CD14-positive monocyte (primary cell): Measurements from ENCODE around the gene LRRC7. TPM values are rescaled to one million over a fixed set of nuclear protein-coding genes. Genes with fewer than 3 reads are reported as not detected.

ENCODE experiments used
- DNase-seq, 3 donors: peaks; one replicate each; pipeline ENCODE4 v3.0.0-alpha.2; 2011 to 2022
- H2AFZ ChIP-seq: 2 replicates; pipeline ENCODE4 v1.6.0; 2012; ENCODE audit warnings: mild to moderate bottlenecking, low read depth, low read length, inconsistent platforms; ENCODE audit not compliant: insufficient read depth, poor library complexity, severe bottlenecking
- H3K27ac ChIP-seq, 2 donors: 1 replicate in 1 of 2; 2 replicates in 1 of 2; pipeline ENCODE4 v1.5.1; 2012 to 2013; ENCODE audit warnings: low read length in 2 of 2, control low read depth in 1 of 2, inconsistent platforms in 1 of 2, low read depth in 1 of 2, mild to moderate bottlenecking in 1 of 2
- H3K27me3 ChIP-seq, 2 donors: one replicate each; pipeline versions ENCODE4 v1.6.0 to v1.6.1; 2011 to 2013; ENCODE audit warnings: low read length in 2 of 2; ENCODE audit not compliant: control insufficient read depth in 2 of 2, insufficient read depth in 2 of 2
- H3K36me3 ChIP-seq, 2 donors: replicated peaks in 1 of 2; 1 replicate in 1 of 2; 2 replicates in 1 of 2; pipeline versions ENCODE4 v1.5.1 to v1.6.1; 2012 to 2013; ENCODE audit warnings: low read length in 2 of 2, control low read depth in 1 of 2, inconsistent platforms in 1 of 2, mild to moderate bottlenecking in 1 of 2; ENCODE audit not compliant: insufficient read depth in 2 of 2, control insufficient read depth in 1 of 2
- H3K4me1 ChIP-seq, 2 donors: 1 replicate in 1 of 2; 2 replicates in 1 of 2; pipeline versions ENCODE4 v1.5.1 to v1.6.1; 2012 to 2013; ENCODE audit warnings: low read length in 2 of 2, control low read depth in 1 of 2, inconsistent platforms in 1 of 2, mild to moderate bottlenecking in 1 of 2, moderate library complexity in 1 of 2; ENCODE audit not compliant: insufficient read depth in 2 of 2, control insufficient read depth in 1 of 2
- H3K4me2 ChIP-seq: replicated peaks from 2 replicates; pipeline ENCODE3; 2012; ENCODE audit warnings: low read length, moderate library complexity, mild to moderate bottlenecking; ENCODE audit not compliant: poor library complexity, severe bottlenecking; ENCODE audit errors: extremely low read depth
- H3K4me3 ChIP-seq, 3 experiments: fragments of 200-600 bp in 1 of 3; sonication (generic) in 1 of 3; replicated peaks in 1 of 3; 1 replicate in 2 of 3; 2 replicates in 1 of 3; pipeline ENCODE4 v1.5.1; 2011 to 2013; ENCODE audit warnings: low read length in 3 of 3, mild to moderate bottlenecking in 3 of 3, control low read depth in 2 of 3, low read depth in 2 of 3, inconsistent platforms in 1 of 3, moderate library complexity in 1 of 3
- H3K79me2 ChIP-seq: 2 replicates; pipeline ENCODE4 v1.6.0; 2012; ENCODE audit warnings: mild to moderate bottlenecking, control low read depth, inconsistent platforms, low read length, moderate library complexity; ENCODE audit not compliant: insufficient read depth
- H3K9ac ChIP-seq: 2 replicates; pipeline ENCODE4 v1.6.0; 2017; ENCODE audit warnings: low read length, mild to moderate bottlenecking; ENCODE audit not compliant: insufficient read depth, poor library complexity, severe bottlenecking
- H3K9me3 ChIP-seq, 2 donors: replicated peaks in 1 of 2; 1 replicate in 1 of 2; 2 replicates in 1 of 2; pipeline versions ENCODE4 v1.5.1 to v1.6.1; 2012 to 2013; ENCODE audit warnings: low read length in 2 of 2, control low read depth in 1 of 2; ENCODE audit not compliant: control insufficient read depth in 1 of 2, insufficient read depth in 1 of 2
- H4K20me1 ChIP-seq: 2 replicates; pipeline ENCODE4 v1.6.0; 2012; ENCODE audit warnings: mild to moderate bottlenecking, low read length, control low read depth, moderate library complexity; ENCODE audit not compliant: insufficient read depth
- H3K27ac Mint-ChIP-seq, 7 donors: one replicate each; pipeline ENCODE4 v1.8.0; 2020; ENCODE audit warnings: mild to moderate bottlenecking in 7 of 7, mixed read lengths in 7 of 7, moderate library complexity in 6 of 7, inconsistent platforms in 2 of 7
- H3K27me3 Mint-ChIP-seq, 3 donors: one replicate each; pipeline ENCODE4 v1.8.0; 2021 to 2022; ENCODE audit warnings: low read depth in 3 of 3, mild to moderate bottlenecking in 3 of 3, mixed read lengths in 3 of 3, moderate library complexity in 3 of 3, inconsistent platforms in 1 of 3
- H3K36me3 Mint-ChIP-seq, 2 donors: one replicate each; pipeline ENCODE4 v1.8.0; 2020; ENCODE audit warnings: mixed read lengths in 2 of 2, inconsistent platforms in 1 of 2, mild to moderate bottlenecking in 1 of 2
- H3K4me1 Mint-ChIP-seq: one replicate; pipeline ENCODE4 v1.8.0; 2020; ENCODE audit warnings: mild to moderate bottlenecking, mixed read lengths
- H3K4me3 Mint-ChIP-seq, 2 donors: one replicate each; pipeline ENCODE4 v1.8.0; 2020; ENCODE audit warnings: mild to moderate bottlenecking in 2 of 2, mixed read lengths in 2 of 2, moderate library complexity in 1 of 2
- H3K9me3 Mint-ChIP-seq, 7 donors: one replicate each; pipeline ENCODE4 v1.8.0; 2020 to 2022; ENCODE audit warnings: mixed read lengths in 7 of 7, mild to moderate bottlenecking in 6 of 7, moderate library complexity in 6 of 7, inconsistent platforms in 2 of 7
- CTCF ChIP-seq: fragments of 200-600 bp; IDR thresholded peaks from one replicate; pipeline ENCODE4 v1.8.0; 2022; ENCODE audit warnings: antibody characterized with exemption, mild to moderate bottlenecking
- WGBS: methylation state at CpG from one replicate; pipeline ENCODE4 v1.1.5; 2013; ENCODE audit warnings: missing lambda C conversion rate; ENCODE audit not compliant: insufficient coverage; 5-methylcytosine and 5-hydroxymethylcytosine counted together
- intact Hi-C, 2 donors: fragments of 100-400 bp; cut with micrococcal nuclease; formaldehyde crosslinking; loops; one replicate each; pipeline versions ENCODE4 v1.15.0 to v1.15.1; 2023
- polyA plus RNA-seq, 3 donors: library from polyadenylated mRNA; depleted of rRNA in 1 of 3; unstranded in 2 of 3; stranded (reverse) in 1 of 3; fragments of 300-500 nt in 2 of 3; fragments of >200 nt in 1 of 3; fragmentation: Illumina TruSeq in 2 of 3; gene quantifications; 1 replicate in 2 of 3; 2 replicates in 1 of 3; pipeline ENCODE4 v1.2.3, GENCODE V29; 2012 to 2021

The LRRC7 gene
- polyA plus RNA-seq, 3 donors = not detected

- Mint-ChIP-seq H3K4me1 (no peaks in the 10 kb centered on the region), H3K4me3 (no peak overlapping the region), H3K36me3 (no peaks in the 10 kb centered on the region), H3K27me3 (peaks cover 0 to 2% (median 0%) of the 10 kb centered on the region in 3 donors), H3K9me3 (no peaks in the 10 kb centered on the region), H3K27ac (no peak overlapping the region)
- Histone ChIP-seq H3K4me2 (no peak overlapping the region), H3K79me2 (no peaks in the 10 kb centered on the region), H3K4me1 (no peaks in the 10 kb centered on the region), H3K9me3 (no peaks in the 10 kb centered on the region), H2AFZ (no peak overlapping the region), H3K27me3 (no peaks in the 10 kb centered on the region), H3K27ac (no peak overlapping the region), H3K9ac (no peak overlapping the region), H3K36me3 (no peaks in the 10 kb centered on the region), H4K20me1 (no peaks in the 10 kb centered on the region), H3K4me3 (no peak overlapping the region)
- TF ChIP-seq CTCF = no peak
- WGBS = no CpG with 5 or more reads among the region's 2 CpGs
- intact Hi-C loops = no loop called here
- DNase-seq = no peak
These were observed 176.7 kb downstream of the LRRC7 start for GRCh38 chr1:69744381-69744780.

- H3K9me3 ChIP-seq = no peaks in the 10 kb centered on the region
- intact Hi-C loops = no loop called here
These were observed 179.5 kb downstream of the LRRC7 start for GRCh38 chr1:69747207-69747606.

More at GRCh38 chr1:69747207-69747606, 179.5 kb downstream of the LRRC7 start:
- no peaks in the 10 kb centered on the region for H4K20me1 ChIP-seq
- no peak overlapping the region for H3K27ac Mint-ChIP-seq
- H3K4me2 ChIP-seq = no peak overlapping the region
- no peaks in the 10 kb centered on the region for H3K4me1 Mint-ChIP-seq
- 100% methylated on average over 1 of the region's 2 CpGs for WGBS
- no peak for TF ChIP-seq CTCF
- no peaks in the 10 kb centered on the region for H3K36me3 ChIP-seq
- no peaks in the 10 kb centered on the region for H3K36me3 Mint-ChIP-seq
- no peak overlapping the region for H2AFZ ChIP-seq
- H3K27ac ChIP-seq = no peak overlapping the region
- no peaks in the 10 kb centered on the region for H3K4me1 ChIP-seq
- H3K27me3 Mint-ChIP-seq = peaks cover 0 to 2% (median 0%) of the 10 kb centered on the region in 3 donors
- DNase-seq = no peak
- H3K27me3 ChIP-seq = no peaks in the 10 kb centered on the region
- no peaks in the 10 kb centered on the region for H3K79me2 ChIP-seq
- no peak overlapping the region for H3K4me3 Mint-ChIP-seq
- peaks cover 0 to 3% (median 0%) of the 10 kb centered on the region in 7 donors for H3K9me3 Mint-ChIP-seq
- no peak overlapping the region for H3K4me3 ChIP-seq
- no peak overlapping the region for H3K9ac ChIP-seq
